ENCODE measurements around the gene LOXL4.

GRCh38 chr10:98260752-98261151, 7.2 kb downstream of the LOXL4 start:
- TF ChIP-seq CTCF (IDR thresholded peaks at IDR 0.05; ENCODE audit: poor library complexity), result no peak
- TF ChIP-seq EZH2 (IDR thresholded peaks at IDR 0.05; ENCODE audit: borderline replicate concordance), result no peak
- no peak for TF ChIP-seq EZH2phosphoT487 (IDR thresholded peaks at IDR 0.05; ENCODE audit: low read depth, severe bottlenecking, unreplicated experiment)

Measured in hepatocyte (in vitro differentiated cells).